Urothelium cell line (cell line): Measurements from ENCODE around the gene BMP7.

Experiments used
- DNase-seq: peaks from one replicate; pipeline ENCODE4 v3.0.0; 2011; ENCODE audit warnings: low spot score, mixed read lengths
- FAIRE-seq: peaks from 2 replicates; lab custom pipeline; 2011; peaks lifted over from hg19 to GRCh38; lab: Jason Lieb, UNC

Gene BMP7

DNA sequence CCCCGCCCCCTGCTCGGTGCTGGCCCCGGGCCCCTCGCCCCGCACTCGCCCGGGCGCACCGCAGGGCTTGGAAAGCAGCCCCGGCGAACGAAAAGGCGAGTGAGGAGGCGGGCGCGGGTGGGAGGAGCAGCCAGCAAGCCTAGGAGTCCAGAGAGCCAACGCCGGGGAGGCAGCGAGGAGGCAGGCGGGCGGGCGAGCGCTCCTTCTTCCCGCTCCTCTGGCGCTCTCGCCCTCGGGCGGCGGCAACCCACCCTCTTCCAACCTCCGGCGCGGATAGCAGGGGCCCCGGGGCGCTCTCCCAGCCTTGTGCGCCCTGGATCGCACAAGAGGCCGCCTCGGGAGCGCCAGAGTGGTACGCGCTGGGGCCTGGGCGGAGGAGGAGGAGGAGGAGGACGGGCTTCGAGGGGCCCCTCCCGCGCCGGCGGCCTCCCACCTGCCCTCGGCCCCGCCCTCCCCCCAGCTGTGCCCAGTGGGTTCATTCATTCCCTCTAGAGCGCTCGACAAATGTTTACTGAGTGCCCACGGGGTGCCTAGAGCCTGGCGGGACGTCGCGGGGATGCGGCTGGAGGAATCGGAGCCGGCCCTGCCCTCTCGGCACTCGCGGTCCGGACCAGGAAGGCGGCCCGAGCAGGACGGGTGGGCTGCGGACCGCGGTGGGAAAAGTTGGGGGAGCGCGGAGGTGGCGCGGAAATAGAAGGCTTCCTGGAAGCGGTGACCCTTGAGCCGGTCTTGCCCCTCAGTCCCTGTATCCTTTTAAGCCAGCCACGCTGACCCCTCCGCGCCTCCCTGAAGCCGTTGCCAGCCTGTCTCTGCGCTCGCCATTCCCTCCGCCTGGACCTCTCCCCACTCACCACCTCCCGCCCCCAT is at the start of gene BMP7:
Gene BMP7 (minus strand): TSS at position 351 of the 867 bp plus-strand sequence. CDS start 519 bp downstream, outside the sequence.
- FAIRE-seq, result no peak
- DNase-seq, result peak; percentile 87

DNA sequence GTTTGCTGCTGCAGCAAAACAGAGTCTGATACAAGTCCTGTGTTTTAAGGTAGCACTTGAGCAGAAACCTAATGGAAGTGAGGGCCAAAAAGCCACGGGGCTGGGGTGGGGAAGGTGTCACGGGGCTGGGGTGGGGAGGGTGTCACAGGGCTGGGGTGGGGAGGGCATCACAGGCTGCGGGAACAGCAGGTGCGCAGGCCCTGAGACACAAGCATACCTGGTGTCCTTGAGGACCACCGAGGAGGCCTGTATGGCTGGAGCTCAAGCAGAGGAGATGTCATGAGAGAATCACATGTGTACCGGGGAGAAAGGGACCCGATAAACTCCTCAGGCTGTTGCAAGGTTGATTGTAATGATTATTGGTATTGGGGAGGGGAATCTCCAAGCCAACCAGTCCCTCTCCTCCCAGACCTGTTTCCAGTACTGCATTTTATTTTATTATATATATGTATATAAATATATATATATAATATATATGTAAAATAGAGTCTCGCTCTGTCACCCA is 49.6 kb upstream of the BMP7 start:
- DNase-seq, result no peak
- no peak for FAIRE-seq

DNA sequence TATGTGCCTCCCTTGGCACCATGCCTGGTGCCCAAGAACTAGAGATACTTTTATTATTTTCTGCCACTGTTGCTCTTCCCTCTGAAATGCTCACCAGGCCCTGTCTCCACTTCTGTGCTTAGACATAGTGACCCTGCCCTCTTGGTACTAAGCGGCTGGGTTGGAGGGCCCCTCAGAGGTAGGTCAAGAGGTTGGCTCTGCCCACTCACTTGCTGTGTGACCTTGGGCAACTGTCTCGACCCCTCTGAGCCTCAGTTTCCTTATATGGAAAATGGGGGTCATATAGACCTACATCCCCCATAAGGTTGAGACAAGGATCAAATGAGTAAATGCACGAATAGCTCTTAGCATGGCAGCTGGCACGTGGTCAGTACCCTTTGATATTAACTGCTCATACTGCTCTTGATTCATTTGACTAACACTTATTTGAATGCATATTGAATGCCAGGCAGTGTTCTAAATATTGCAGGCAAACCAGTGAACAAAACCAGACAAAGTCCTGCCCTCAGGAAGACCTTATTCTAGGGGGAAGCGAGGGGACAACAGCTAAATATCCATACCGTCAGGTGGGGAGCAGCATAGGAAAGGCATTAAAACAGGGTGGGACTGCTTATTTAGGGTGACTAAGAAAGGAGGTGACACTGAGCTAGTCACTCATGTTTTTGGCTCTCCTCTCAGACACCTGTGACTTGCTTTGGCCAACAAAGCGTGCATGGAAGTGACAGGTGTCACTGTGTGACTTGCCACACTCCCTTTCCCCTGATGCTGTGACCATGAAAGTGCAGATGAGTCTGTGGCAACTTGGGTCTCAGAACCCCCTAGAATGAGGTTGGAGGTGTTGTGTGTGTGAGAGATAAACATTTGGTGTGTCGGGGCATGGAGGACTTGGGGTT is 48.9 kb upstream of the BMP7 start:
- FAIRE-seq (no peak), DNase-seq (no peak)

DNA sequence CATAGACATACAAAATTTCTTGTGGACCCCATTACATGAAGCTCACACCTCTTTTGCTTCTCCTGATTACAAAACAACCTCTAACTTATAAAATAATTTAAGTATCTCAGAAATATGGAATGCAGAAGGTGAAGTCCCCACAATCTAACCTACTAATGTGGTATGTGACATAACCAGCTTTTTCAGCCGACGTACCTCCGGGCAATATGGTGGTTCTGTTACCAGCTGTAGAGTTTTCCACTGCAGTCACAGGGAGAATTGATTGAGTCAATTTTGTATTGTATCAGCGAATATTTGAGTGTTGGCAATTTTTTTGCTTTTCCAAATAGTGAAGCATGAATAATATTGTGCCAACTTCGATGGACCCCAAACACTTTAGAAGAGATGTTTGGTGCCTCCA is 47.5 kb upstream of the BMP7 start:
- FAIRE-seq (no peak), DNase-seq (no peak)

- no peak for DNase-seq
- FAIRE-seq, result no peak
These were observed 46.8 kb upstream of the BMP7 start for GRCh38 chr20:57313230-57313629.

- peak; percentile 52 for FAIRE-seq
- DNase-seq, result peak; percentile 55
These were observed 45.7 kb upstream of the BMP7 start for GRCh38 chr20:57312138-57312537.

DNA sequence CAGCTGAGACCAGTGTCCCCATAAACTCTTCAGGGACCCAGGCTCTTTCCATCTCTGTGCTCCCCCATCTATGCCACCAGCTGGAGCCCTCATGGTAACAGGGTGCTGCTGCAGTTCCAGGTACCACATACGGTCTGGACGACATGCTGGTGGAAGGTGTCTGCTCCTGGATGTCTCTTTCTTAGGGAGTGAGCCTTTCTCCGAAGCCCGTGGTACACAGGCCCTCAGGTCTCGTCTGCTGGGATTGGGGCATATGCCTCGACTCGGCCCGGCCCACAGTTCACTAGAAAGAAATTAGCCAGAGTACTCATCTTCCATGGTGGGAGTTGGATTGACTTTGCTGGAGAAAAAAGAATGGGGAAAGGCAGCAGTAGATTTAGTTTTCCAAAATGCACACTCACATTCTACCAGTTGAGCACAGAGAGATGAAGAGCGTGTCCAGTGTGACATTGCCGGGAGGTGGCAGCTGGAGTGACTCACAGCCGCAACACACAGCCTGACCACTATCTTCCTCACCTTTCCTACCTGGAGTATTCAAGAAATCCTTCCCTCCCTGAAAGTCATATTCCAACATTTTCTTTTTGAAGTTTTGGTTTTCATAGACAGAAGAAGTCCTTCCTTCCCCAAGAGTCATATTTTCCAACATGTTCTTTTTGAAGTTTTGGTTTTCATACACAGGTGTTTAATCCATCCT is 44.5 kb upstream of the BMP7 start:
- DNase-seq (no peak), FAIRE-seq (peak; percentile 5)

- FAIRE-seq (no peak), DNase-seq (no peak)
These were observed 43.2 kb upstream of the BMP7 start for GRCh38 chr20:57309544-57310115.

DNA sequence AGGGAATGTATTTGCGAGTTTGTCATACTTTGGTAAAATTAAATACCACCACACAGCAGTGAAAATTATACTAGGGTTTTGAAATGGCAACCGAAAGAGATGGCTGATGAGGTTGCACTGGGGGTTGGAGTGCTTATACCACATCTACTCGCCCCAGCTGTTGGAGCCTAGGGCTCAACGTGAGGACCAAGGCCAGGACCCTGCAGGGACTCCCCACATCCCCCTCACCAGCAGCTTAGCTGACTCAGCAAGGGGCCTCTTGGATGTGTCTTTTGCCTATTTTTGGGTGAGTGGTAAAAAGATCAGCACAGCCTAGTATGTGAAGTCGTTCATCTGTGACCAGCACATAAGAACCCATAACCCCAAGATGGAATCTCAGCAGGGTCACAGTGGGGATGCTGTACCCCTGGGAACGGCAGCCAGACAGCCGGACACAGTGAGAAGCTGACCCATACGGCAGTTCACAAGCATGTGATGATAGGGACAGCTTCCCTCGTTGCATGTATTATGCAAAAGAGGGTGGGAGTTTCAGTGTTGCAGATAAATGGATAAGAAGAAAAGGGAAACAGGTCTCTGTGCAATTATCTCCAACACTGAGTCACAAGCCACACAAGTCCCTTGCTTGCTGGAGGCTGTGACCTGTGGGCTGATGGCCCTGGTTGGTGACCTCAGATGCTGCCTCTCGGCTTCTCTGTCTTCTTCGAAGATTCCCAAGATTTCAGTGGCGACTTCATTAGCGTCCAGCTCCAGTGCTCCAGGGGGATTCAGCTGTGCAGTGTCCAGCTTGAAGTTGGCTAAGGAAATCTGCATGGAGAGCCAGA is 42.2 kb upstream of the BMP7 start:
- no peak for DNase-seq
- no peak for FAIRE-seq

- FAIRE-seq, result peak; percentile 17
- DNase-seq, result no peak
These were observed 40.3 kb upstream of the BMP7 start for GRCh38 chr20:57306747-57307146.

GRCh38 chr20:57301026-57301425 is 34.6 kb upstream of the BMP7 start:
- peak; percentile 62 for FAIRE-seq
- no peak for DNase-seq

DNA sequence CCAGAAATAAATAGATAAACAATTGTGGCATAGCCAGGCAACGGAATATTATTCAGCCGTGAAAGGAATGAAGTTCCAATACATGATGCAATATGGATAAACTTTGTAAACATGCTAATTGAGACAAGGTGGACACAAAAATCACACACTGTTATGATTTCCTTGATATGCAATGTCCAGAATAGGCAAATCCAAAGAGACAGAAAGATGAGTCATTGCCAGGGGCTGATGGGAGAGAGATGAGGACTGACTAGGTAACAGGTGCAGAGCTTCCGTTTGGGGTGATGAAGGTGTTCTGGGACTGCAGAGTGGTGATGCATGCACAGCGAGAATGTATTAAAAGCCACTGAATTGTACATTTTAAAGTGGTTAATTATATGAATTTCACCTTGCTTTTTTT is 32.0 kb upstream of the BMP7 start:
- no peak for DNase-seq
- FAIRE-seq, result no peak

DNA sequence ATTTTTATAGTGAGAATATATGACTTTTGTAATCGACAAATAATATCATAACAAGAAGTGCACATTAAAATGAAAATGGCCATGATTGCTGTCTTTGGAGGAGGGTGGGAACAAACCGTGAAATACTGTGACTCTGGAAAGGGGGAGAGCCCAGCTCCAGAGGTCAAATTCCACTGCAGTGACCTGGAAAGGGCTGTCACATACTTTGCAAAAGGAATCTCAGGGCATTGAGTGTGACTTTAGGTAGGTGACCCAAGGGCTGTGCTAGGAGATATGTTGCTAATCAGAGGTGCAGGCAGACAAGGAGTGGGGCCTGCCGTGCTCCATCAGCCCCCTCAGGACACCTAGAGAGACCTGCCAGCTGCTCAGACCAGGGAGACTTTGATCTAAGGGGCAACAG is 28.1 kb upstream of the BMP7 start:
- FAIRE-seq (no peak), DNase-seq (no peak)

DNA sequence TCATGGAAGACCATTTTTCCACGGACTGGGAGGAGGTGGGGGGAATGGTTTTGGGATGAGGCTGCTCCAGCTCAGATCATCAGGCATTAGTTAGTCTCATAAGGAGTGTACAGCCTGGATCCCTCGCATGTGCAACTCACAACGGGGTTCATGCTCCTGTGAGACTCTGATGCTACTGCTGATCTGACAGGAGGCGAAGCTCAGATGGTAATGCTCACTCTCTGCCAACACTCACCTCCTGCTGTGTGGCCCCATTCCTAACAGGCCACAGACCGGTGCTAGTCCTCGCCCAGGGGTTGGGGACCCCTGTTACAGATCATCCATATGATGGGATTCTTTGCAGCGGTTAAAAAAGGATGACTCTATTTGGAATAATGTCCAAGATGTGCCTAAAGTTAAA is 27.6 kb upstream of the BMP7 start:
- no peak for DNase-seq
- no peak for FAIRE-seq

DNA sequence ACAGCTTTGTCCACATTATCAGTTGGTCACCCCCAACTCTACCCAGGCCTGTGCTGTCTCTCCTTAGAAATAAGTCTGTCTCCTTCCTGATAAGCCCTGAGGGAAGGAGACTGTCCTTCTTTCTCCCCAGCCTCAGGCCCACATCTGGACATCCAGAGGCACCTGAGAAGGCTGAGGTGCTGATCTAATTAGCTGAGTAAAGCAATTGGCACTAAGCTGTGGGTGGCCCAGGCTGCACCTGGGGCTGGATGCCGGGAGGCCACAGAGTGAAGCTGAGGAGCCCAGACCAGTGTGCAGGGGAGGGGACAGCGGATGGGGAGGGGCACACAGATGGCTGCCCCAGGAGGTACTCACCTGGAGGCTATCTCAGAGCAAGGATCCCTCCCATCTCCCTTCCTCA is 26.2 kb upstream of the BMP7 start:
- DNase-seq (no peak), FAIRE-seq (no peak)

DNA sequence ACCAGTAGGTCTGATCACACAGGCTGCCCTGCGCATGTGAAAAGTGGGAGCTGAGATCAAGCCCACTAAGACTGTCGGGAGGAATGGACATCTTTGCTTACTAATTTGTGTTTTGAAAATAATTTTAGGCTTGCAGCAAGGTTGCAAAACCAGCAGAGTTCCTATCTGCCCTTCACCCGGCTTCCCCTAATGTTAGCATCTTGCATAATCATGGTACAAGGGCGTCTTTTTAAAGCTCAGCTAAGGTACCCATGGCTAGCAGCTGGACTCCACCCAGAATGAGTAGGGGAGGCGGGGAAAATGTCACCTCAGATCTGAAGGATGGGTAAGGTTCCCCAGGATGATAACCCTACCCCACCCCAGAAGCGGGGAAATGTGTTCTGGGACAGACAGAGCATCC is 25.3 kb upstream of the BMP7 start:
- DNase-seq (no peak), FAIRE-seq (no peak)

DNA sequence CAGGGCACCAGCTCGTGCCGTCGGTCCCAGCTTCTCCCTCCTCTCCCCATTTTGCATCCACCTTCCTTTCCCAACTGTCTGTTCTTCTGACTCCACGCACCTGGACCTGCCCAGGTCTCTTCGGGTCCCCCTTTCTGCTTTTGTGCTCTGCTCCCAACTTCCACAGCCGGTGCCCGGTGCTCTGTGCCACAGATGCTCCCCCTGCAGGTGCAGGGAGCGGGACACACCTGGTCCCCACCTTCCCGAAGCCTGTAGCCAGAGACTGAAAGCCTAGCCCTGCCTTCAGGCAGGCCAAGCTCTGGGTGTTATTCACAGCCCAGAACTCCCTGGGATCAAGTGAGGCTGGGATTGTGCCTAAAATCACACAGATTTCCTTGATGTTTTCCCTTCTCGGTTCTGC is 24.6 kb upstream of the BMP7 start:
- DNase-seq (no peak), FAIRE-seq (no peak)

DNA sequence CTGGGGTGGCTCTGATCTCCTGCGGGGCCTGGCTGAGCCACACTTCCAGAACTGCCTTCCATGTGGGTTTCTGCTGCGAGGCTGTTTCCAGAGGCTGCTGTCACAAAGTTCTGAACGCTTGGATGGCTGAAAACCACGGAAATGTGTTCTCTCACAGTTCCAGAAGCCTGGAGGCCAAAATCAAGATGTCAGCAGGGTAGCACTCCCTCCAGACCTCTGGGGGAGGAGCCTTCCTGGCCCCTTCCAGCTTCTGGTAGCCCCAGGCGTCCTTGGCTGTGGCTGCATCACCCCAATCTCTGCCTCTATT is 23.7 kb upstream of the BMP7 start:
- no peak for FAIRE-seq
- no peak for DNase-seq

DNA sequence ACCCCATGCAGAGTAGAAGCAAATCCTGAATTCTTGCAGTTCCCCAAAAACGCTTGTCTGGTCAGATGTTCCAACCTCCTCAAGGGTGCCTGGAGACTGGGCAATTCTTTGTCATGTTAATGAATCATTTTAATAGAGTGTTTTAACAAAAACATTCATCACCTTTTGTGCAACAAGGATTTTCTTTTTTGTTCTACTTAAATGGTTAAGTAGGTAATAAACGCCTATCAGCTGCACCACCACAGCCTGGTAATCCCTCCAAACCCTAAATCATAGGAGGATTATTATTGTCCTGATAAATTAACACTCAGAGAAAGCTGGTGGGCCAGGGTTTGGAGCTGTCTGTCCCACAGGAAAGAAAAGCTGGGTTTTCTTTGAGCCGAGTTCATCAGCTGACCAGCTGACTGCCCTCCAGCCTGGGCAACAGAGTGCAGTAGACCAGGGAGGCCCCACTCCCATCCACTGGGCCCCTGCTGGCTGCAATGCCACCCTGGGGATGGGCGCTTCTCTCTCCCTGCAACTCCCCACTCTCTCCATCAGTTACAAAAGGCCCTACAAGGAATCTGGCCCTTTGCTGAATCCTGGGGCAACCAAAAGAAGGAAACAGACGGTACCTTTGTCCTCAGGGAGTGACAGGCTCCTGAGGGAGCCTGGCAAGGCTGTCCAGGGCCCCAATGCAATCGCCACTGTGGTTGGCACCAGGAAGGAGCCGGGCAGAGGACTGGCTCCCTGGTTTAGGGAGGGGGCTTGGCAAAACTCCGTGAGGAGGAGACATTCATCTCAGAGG is 23.1 kb upstream of the BMP7 start:
- no peak for DNase-seq
- no peak for FAIRE-seq
